ENCODE measurements around the gene TTC12. TPM values are rescaled to one million over a fixed set of nuclear protein-coding genes. Genes with fewer than 3 reads are reported as not detected.

The TTC12 gene
- total and polyA plus RNA-seq, 2 donors (not counting 1 experiment from before 2014, with no cell fraction given) = 9.9 to 11.9 TPM

DNA sequence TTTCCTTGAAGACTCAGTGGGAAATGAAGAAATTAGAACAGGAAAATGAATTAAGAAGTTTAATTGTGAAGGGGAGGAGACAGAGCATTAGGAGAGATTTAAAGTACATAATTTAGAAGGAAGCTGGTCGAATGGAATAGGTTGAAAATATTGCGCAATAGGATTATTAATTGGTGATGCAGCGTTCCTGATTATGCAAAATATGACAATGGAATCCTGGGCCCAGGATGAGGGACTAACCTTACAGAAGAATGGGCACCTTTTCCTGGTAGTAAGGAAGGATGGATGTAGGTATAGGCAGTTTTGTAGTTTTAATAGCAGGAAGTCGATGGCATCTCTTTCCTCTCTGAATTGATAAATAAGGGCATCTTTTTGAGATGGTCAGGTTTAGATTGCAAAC lies 7.8 kb downstream of the TTC12 start:
- no peak overlapping the region for H3K9ac ChIP-seq (ENCODE audit: insufficient read depth, low read length)
- no peak overlapping the region for H2AFZ ChIP-seq (ENCODE audit: low read length)
- DNase-seq (ENCODE audit: low read depth in 2 of 2) = no peak
- H3K79me2 ChIP-seq (ENCODE audit: control insufficient read depth, insufficient read depth, low read length) = no peaks in the 10 kb centered on the region
- H4K20me1 ChIP-seq (ENCODE audit: control insufficient read depth, extremely low read depth, insufficient read depth, low read length) = no peaks in the 10 kb centered on the region
- H3K27me3 ChIP-seq (ENCODE audit: control insufficient read depth, insufficient read depth, low read length) = no peaks in the 10 kb centered on the region
- no peak overlapping the region for H3K4me2 ChIP-seq (ENCODE audit: extremely low read depth, insufficient read depth, low read length)
- no peaks in the 10 kb centered on the region for H3K36me3 ChIP-seq (ENCODE audit: control insufficient read depth, insufficient read depth, low read length)
- H3K27ac ChIP-seq (ENCODE audit: insufficient read depth, low read length) = no peak overlapping the region
- H3K4me3 ChIP-seq (replicated peaks in 1 of 4; ENCODE audit: control extremely low read depth in 1 of 4, insufficient read depth in 1 of 4, low read depth in 3 of 4, low read length in 4 of 4) = no peak overlapping the region
- H3K9me3 ChIP-seq (ENCODE audit: control insufficient read depth, insufficient read depth, low read depth, low read length) = no peaks in the 10 kb centered on the region
- no peaks in the 10 kb centered on the region for H3K4me1 ChIP-seq (ENCODE audit: control insufficient read depth, extremely low read depth, insufficient read depth, low read length)
- TF ChIP-seq, protein P1, sequence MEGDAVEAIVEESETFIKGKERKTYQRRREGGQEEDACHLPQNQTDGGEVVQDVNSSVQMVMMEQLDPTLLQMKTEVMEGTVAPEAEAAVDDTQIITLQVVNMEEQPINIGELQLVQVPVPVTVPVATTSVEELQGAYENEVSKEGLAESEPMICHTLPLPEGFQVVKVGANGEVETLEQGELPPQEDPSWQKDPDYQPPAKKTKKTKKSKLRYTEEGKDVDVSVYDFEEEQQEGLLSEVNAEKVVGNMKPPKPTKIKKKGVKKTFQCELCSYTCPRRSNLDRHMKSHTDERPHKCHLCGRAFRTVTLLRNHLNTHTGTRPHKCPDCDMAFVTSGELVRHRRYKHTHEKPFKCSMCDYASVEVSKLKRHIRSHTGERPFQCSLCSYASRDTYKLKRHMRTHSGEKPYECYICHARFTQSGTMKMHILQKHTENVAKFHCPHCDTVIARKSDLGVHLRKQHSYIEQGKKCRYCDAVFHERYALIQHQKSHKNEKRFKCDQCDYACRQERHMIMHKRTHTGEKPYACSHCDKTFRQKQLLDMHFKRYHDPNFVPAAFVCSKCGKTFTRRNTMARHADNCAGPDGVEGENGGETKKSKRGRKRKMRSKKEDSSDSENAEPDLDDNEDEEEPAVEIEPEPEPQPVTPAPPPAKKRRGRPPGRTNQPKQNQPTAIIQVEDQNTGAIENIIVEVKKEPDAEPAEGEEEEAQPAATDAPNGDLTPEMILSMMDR (conservative IDR thresholded peaks at IDR 0.05 in 1 of 2, IDR thresholded peaks at IDR 0.05 in 1 of 2; ENCODE audit: low read depth in 1 of 2, low read length in 2 of 2) = no peak
- TF ChIP-seq EZH2 (IDR thresholded peaks at IDR 0.05; ENCODE audit: low read length, missing control alignments) = no peak

DNA sequence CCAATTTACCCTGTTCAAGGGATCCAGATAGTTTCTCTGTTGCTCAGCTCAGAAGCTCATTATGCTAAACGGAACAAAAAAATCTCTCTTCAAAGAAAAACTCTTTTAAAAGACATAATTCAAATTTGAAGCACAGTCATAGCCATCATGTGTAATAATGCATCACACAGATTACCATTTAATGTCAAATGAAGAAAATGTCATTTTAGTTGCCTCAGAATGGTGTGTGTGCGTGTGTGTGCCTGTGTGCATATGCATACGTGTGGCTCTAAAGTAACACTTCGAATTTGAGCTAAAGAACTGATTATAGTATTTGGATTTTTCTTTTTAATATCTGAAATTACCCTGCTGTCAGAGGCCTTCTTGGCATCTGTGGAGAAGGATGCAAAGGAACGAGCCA lies 9.9 kb downstream of the TTC12 start:
- DNase-seq (ENCODE audit: low read depth in 2 of 2) = no peak

DNA sequence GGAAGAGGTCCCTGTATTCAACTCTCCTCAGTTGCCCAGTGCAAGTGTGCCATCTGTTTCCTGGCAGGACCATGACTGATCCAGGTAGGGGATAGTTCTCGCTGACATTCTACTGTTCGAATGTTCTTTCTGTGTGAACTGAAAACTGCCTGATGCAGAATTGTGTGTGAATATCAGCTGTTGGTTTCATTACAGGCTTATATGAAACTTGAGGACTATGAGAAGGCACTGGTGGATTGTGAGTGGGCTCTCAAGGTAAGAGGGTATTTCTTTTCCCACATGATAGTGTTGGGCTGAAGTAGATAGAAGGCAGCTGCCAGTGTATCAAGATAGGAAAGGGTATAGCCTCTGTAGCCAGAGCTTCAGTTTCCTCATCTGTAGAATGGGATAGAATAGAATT lies 15.3 kb downstream of the TTC12 start:
- Histone ChIP-seq H4K20me1 (ENCODE audit: control insufficient read depth, extremely low read depth, insufficient read depth, low read length) (no peaks in the 10 kb centered on the region), H3K79me2 (ENCODE audit: control insufficient read depth, insufficient read depth, low read length) (no peaks in the 10 kb centered on the region), H3K27me3 (ENCODE audit: control insufficient read depth, insufficient read depth, low read length) (no peaks in the 10 kb centered on the region), H3K4me2 (ENCODE audit: extremely low read depth, insufficient read depth, low read length) (no peak overlapping the region), H3K9ac (ENCODE audit: insufficient read depth, low read length) (no peak overlapping the region), H3K4me1 (ENCODE audit: control insufficient read depth, extremely low read depth, insufficient read depth, low read length) (no peaks in the 10 kb centered on the region), H3K9me3 (ENCODE audit: control insufficient read depth, insufficient read depth, low read depth, low read length) (no peaks in the 10 kb centered on the region), H3K4me3 (replicated peaks in 1 of 4; ENCODE audit: control extremely low read depth in 1 of 4, insufficient read depth in 1 of 4, low read depth in 3 of 4, low read length in 4 of 4) (no peak overlapping the region), H3K36me3 (ENCODE audit: control insufficient read depth, insufficient read depth, low read length) (no peaks in the 10 kb centered on the region), H2AFZ (ENCODE audit: low read length) (no peak overlapping the region), H3K27ac (ENCODE audit: insufficient read depth, low read length) (no peak overlapping the region)
- TF ChIP-seq, protein P1 (conservative IDR thresholded peaks at IDR 0.05 in 1 of 2, IDR thresholded peaks at IDR 0.05 in 1 of 2; ENCODE audit: low read depth in 1 of 2, low read length in 2 of 2) = no peak
- no peak for TF ChIP-seq EZH2 (IDR thresholded peaks at IDR 0.05; ENCODE audit: low read length, missing control alignments)
- DNase-seq (ENCODE audit: low read depth in 2 of 2) = no peak

More for the DNA sequence above, 9.9 kb downstream of the TTC12 start:
- no peaks in the 10 kb centered on the region for H3K36me3 ChIP-seq (ENCODE audit: control insufficient read depth, insufficient read depth, low read length)
- TF ChIP-seq, protein P1 (conservative IDR thresholded peaks at IDR 0.05 in 1 of 2, IDR thresholded peaks at IDR 0.05 in 1 of 2; ENCODE audit: low read depth in 1 of 2, low read length in 2 of 2) = no peak
- no peak for TF ChIP-seq EZH2 (IDR thresholded peaks at IDR 0.05; ENCODE audit: low read length, missing control alignments)
- no peak overlapping the region for H3K27ac ChIP-seq (ENCODE audit: insufficient read depth, low read length)
- no peaks in the 10 kb centered on the region for H4K20me1 ChIP-seq (ENCODE audit: control insufficient read depth, extremely low read depth, insufficient read depth, low read length)
- no peaks in the 10 kb centered on the region for H3K79me2 ChIP-seq (ENCODE audit: control insufficient read depth, insufficient read depth, low read length)
- H2AFZ ChIP-seq (ENCODE audit: low read length) = no peak overlapping the region
- no peak overlapping the region for H3K4me2 ChIP-seq (ENCODE audit: extremely low read depth, insufficient read depth, low read length)
- H3K9me3 ChIP-seq (ENCODE audit: control insufficient read depth, insufficient read depth, low read depth, low read length) = no peaks in the 10 kb centered on the region
- no peaks in the 10 kb centered on the region for H3K27me3 ChIP-seq (ENCODE audit: control insufficient read depth, insufficient read depth, low read length)
- no peak overlapping the region for H3K9ac ChIP-seq (ENCODE audit: insufficient read depth, low read length)
- H3K4me3 ChIP-seq (replicated peaks in 1 of 4; ENCODE audit: control extremely low read depth in 1 of 4, insufficient read depth in 1 of 4, low read depth in 3 of 4, low read length in 4 of 4) = no peak overlapping the region
- H3K4me1 ChIP-seq (ENCODE audit: control insufficient read depth, extremely low read depth, insufficient read depth, low read length) = no peaks in the 10 kb centered on the region
